ENCODE results near the gene LSAMP.

DNA sequence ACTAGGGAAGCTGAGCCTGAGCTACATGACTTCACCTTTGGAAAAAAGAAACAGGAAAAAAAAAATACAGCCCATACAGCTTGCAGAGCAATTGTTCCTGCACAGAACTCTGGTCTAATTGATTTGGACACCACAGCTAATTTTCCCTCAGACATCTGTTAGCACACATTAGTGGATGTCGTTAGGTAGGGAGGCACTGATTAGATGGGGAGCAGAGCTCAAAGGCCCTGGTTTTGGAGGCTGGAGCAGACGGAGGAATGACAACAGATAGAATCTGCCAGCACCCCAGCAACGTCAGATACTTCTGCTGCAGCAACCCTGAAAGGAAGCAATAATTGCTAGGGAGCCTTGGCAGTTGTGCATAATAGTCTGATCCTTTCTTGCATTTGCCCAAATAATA, 398.9 kb downstream of the LSAMP start:
- TF ChIP-seq, protein P1, sequence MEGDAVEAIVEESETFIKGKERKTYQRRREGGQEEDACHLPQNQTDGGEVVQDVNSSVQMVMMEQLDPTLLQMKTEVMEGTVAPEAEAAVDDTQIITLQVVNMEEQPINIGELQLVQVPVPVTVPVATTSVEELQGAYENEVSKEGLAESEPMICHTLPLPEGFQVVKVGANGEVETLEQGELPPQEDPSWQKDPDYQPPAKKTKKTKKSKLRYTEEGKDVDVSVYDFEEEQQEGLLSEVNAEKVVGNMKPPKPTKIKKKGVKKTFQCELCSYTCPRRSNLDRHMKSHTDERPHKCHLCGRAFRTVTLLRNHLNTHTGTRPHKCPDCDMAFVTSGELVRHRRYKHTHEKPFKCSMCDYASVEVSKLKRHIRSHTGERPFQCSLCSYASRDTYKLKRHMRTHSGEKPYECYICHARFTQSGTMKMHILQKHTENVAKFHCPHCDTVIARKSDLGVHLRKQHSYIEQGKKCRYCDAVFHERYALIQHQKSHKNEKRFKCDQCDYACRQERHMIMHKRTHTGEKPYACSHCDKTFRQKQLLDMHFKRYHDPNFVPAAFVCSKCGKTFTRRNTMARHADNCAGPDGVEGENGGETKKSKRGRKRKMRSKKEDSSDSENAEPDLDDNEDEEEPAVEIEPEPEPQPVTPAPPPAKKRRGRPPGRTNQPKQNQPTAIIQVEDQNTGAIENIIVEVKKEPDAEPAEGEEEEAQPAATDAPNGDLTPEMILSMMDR (IDR thresholded peaks at IDR 0.05) = no peak
- TF ChIP-seq POLR2A (IDR thresholded peaks at IDR 0.05) = no peak
